Left ventricle myocardium inferior (tissue), 1 donor: ENCODE measurements around the gene NCOA4. TPM values are rescaled to one million over a fixed set of nuclear protein-coding genes. Genes with fewer than 3 reads are reported as not detected.
"Not testable (repeated sequence)": the region's sequence is repeated elsewhere in the genome, so short reads cannot be mapped to it uniquely, and the experiment has no call there.

Source experiments
- DNase-seq: peaks from one replicate; pipeline ENCODE4 v3.0.0-alpha.2; 2020
- H3K27ac ChIP-seq: fragments of 200-600 bp; replicated peaks from 2 replicates; pipeline ENCODE4 v1.8.0; 2021
- H3K27me3 ChIP-seq: fragments of 200-600 bp; 2 replicates; pipeline ENCODE4 v1.8.0; 2021; ENCODE audit warnings: low read depth
- H3K36me3 ChIP-seq: fragments of 200-600 bp; 2 replicates; pipeline ENCODE4 v1.8.0; 2021
- H3K4me1 ChIP-seq: fragments of 200-600 bp; 2 replicates; pipeline ENCODE4 v1.8.0; 2021
- H3K4me3 ChIP-seq: fragments of 200-600 bp; 2 replicates; pipeline ENCODE4 v1.8.0; 2021; ENCODE audit warnings: mild to moderate bottlenecking, moderate library complexity
- H3K9me3 ChIP-seq: fragments of 200-600 bp; replicated peaks from 2 replicates; pipeline ENCODE4 v1.8.0; 2021
- intact Hi-C: fragments of 100-400 bp; cut with micrococcal nuclease; formaldehyde crosslinking; loops from one replicate; pipeline ENCODE4 v1.11.0; 2022
- total RNA-seq: library from RNA; stranded (reverse); fragmentation: NEBNext Ultra II Directional; extraction: Animal tissue kit (Norgen Biotek cat#: 25700); gene quantifications from one replicate; pipeline ENCODE4 v1.2.1, GENCODE V29; 2021
- donor health status: DM: no; HTN: yes; CAD: no; lungs with severe emphysema.

NCOA4 gene
- total RNA-seq, 1 donor from 2014 or later = 270 TPM

DNA sequence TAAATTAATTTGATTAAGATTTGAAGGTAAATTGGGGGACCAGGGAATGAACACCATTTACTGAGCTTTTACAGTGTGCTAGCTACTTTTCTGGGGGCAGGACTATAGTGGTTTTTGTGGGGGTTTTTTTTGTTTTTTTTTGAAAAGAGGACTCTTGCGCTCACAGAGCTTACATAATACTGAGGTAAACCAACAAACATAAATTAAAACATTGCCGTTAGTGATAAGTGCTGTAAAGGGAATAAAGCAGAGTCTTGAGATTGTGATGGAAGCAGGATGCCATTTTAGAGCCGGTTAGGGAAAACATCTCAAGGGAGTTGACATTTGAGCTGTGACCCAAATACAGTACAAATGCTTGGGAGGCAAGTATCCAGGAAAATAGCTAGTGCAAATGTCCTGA, 56.4 kb downstream of the NCOA4 start:
- peaks cover 54% of the 10 kb centered on the region for H3K4me1 ChIP-seq
- DNase-seq, H3K9me3 ChIP-seq, H3K27me3 ChIP-seq, intact Hi-C loops, H3K27ac ChIP-seq: not testable (repeated sequence)
- H3K36me3 ChIP-seq = peaks cover 26% of the 10 kb centered on the region
- H3K4me3 ChIP-seq = peak overlapping the region; percentile 96

DNA sequence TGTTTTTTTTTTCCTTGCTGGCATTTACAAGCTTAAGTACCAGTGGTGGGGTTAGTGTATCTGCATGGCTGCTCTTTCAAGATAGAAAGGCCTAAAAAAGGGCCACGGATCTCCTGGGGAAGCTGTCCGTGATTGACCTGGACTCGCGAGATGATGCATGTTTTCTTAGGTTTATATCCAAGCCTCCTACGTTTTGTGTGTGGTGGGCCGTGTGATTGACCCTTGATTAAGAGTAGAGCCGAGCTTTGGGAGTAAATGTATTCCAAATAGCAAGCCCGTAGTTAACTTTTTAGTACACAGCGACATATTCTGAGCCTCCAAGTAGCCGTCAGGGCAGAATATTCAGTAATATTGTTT, 57.6 kb downstream of the NCOA4 start:
- peaks cover 47% of the 10 kb centered on the region for H3K4me1 ChIP-seq
- H3K9me3 ChIP-seq, DNase-seq: not testable (repeated sequence)

DNA sequence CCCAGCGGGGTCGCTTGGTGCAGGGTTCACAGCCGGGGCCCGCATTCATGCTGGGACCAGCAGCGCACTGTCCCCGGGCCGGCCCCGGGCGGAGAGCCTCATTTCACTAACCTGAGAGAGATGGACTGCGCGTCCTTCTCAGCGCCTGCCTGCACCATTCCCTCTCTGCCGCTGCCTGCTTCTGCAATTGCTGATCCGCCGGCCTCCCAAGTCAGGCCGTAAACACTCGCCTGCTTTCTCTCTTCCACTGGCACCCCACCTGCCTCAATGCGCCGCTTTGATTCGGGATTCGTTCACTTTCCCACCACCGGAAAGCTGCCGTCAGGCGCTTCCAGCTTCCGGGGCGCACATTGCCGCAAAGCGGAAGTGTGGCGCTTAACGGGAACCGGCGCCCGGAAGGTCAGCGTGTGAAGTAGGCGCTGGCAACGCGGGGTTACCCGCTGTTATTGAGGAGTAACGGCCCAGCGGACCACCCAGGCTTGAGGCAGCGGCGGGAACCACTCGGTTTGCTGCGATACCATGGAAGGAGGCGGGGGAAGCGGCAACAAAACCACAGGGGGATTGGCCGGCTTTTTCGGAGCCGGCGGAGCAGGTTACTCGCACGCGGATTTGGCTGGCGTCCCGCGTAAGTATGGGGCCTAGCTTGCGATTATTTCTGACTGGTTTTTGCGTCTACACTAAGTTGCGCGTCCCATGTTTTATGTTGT, 58.2 kb downstream of the NCOA4 start, which contains the start of gene TIMM23:
TSS of gene TIMM23 (plus strand) at position 384 of the 707 bp plus-strand sequence. CDS start at position 520, 136 bp downstream.
- peak; percentile 87 for DNase-seq
- peak within 1 kb of the TSS; percentile 96 for H3K4me3 ChIP-seq
- peaks cover 47% of the 10 kb centered on the region for H3K4me1 ChIP-seq
- H3K27ac ChIP-seq = peak within 1 kb of the TSS; percentile 89
- H3K27me3 ChIP-seq, intact Hi-C loops, H3K9me3 ChIP-seq: not testable (repeated sequence)
- peaks cover 17% of the 10 kb centered on the region for H3K36me3 ChIP-seq

More for the DNA sequence above, 57.6 kb downstream of the NCOA4 start:
- H3K36me3 ChIP-seq = peaks cover 22% of the 10 kb centered on the region
- H3K27me3 ChIP-seq, intact Hi-C loops: not testable (repeated sequence)
- peak overlapping the region; percentile 96 for H3K4me3 ChIP-seq
- peak overlapping the region; percentile 89 for H3K27ac ChIP-seq

DNA sequence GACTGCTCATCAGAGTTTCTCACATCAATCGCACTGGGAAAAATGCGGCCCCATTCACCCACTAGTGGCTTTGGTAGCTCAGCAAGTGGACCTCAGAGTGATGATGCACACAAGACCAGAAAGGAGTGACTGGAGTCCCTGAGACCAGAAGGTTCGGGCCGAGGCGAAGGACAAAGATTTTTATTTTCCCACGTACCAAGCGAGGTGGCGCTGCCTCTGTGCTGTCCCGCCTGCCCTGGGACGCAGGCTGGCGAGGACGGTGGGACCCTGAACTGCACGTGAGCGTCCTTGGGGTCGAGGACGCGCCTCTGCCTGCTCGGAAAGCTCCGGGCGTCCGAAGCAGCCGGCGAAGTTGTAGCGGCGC, 58.7 kb downstream of the NCOA4 start:
- H3K36me3 ChIP-seq = peaks cover 16% of the 10 kb centered on the region
- intact Hi-C loops = not testable (repeated sequence)
- H3K27ac ChIP-seq = peak overlapping the region; percentile 89

DNA sequence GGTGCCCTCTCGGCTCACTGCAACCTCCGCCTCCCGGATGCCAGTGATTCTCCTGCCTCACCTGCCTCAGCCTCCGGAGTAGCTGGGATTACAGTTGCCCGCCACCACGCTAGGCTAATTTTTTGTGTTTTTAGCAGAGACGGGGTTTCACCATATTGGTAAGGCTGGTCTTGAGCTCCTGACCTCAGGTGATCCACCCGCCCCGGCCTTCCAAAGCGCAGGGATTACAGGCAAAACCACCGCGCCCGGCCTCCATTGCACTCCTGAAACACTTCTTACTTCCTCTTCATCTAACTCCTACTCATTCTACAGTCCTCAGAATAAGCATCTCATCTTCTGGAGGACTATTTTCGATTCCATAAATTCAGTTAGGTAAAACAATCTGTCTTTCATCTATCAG, 59.4 kb downstream of the NCOA4 start:
- H3K27me3 ChIP-seq, H3K27ac ChIP-seq, intact Hi-C loops, DNase-seq, H3K9me3 ChIP-seq: not testable (repeated sequence)
- Histone ChIP-seq H3K4me1 (peaks cover 47% of the 10 kb centered on the region), H3K36me3 (peaks cover 11% of the 10 kb centered on the region), H3K4me3 (peak overlapping the region; percentile 96)

More for the DNA sequence above, 58.7 kb downstream of the NCOA4 start:
- H3K27me3 ChIP-seq, DNase-seq, H3K9me3 ChIP-seq: not testable (repeated sequence)
- H3K4me1 ChIP-seq = peaks cover 47% of the 10 kb centered on the region
- peak overlapping the region; percentile 96 for H3K4me3 ChIP-seq

DNA sequence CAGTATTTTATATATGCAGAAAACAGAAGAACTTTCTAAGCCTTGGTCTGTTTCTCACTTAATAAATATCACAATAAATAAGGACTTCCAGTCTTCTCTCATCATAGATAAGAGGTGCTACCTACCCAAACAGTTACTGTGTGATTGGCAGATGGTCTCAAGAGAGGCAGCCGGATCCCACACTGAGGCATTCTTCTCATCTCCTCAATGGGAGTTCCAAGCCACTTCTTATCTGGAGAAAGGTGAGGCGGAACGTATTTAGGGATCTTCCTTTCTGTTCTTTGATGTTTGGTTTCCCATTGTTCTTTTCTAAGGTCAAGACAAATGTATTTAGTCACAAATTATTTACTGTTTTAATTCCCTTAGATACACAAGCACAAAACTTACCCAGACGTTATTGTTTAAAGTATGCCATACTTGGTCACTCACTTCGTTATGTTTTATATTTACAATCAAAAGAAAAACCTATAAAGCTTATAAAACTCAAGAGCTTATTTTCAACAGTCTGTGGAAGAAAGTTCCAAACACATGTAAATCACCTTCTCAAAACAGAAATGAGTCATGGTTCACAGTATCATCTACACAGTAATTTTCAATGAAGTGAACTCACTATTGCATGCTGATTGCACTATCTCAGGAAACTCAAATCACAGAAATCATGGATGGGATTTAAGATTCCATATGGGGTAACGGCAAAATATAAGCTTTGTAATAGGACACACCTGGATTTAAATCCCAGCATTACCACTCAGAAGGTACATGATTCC, 67.6 kb downstream of the NCOA4 start:
- H3K36me3 ChIP-seq, intact Hi-C loops, H3K4me1 ChIP-seq, H3K9me3 ChIP-seq, H3K4me3 ChIP-seq, DNase-seq, H3K27ac ChIP-seq, H3K27me3 ChIP-seq: not testable (repeated sequence)

DNA sequence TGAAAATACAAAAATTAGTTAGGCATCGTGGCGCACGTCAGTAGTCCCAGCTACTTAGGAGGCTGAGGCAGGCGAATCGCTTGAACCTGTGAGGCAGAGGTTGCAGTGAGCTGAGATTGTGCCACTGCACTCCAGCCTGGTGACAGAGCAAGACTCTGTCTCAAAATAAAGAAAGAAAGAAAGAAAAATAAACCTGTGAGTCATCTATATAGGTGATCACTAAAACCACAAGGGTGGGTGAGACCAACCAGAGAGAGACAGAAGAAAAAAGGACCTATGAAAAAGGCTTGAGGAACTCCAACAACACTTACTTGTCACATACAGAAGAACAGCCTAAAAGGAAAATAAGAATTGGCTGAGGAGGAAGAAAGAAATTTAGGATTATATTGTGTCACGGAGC, 72.5 kb downstream of the NCOA4 start:
- H3K4me1 ChIP-seq, H3K27ac ChIP-seq, H3K36me3 ChIP-seq, DNase-seq, H3K27me3 ChIP-seq, H3K4me3 ChIP-seq, H3K9me3 ChIP-seq, intact Hi-C loops: not testable (repeated sequence)

DNA sequence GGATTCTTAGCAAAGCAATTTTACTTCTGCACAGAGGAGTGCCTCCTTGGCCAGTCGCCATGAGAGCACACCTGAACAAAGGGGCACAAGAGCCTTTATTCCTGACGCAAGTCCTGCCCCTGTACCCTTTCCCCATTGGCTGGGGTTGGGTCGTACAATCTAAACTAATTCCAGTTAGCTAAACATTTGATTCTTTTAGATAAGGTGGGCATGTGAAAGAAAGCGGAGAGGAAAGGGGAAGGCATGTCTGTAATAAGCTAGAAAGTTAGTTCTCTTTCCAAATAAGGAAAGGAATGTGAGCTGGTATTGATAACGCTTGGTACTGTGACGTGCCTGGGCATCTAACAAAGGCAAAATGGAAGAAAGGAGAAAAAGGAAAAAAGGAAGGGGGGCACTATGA, 73.8 kb downstream of the NCOA4 start:
- H3K9me3 ChIP-seq, H3K4me1 ChIP-seq, H3K27ac ChIP-seq, intact Hi-C loops, H3K27me3 ChIP-seq, H3K4me3 ChIP-seq, H3K36me3 ChIP-seq, DNase-seq: not testable (repeated sequence)

Other genes starting within 250 kb of the NCOA4 start
- 6.0 TPM for gene AGAP4, start 183.1 kb downstream of the NCOA4 start, total RNA-seq
- gene TIMM23, start 58.1 kb downstream of the NCOA4 start, total RNA-seq = 83.5 TPM
- gene MSMB, start 15.6 kb upstream of the NCOA4 start, total RNA-seq = not detected